ENCODE data around the gene PLXNA4.

The PLXNA4 gene

GRCh38 chr7:132544999-132545398 lies 31.3 kb downstream of the PLXNA4 start:
- no peaks in the 10 kb centered on the region for H3K36me3 Mint-ChIP-seq
- peaks cover 4% of the 10 kb centered on the region for H3K9me3 Mint-ChIP-seq
- no peak for DNase-seq (ENCODE audit: low spot score in 2 of 2)
- H3K27me3 Mint-ChIP-seq: peaks cover 6% of the 10 kb centered on the region
- H3K4me1 Mint-ChIP-seq: no peaks in the 10 kb centered on the region
- H3K27ac Mint-ChIP-seq: no peak overlapping the region
- no peak for ATAC-seq (ENCODE audit: low read depth)
- no peak overlapping the region for H3K4me3 Mint-ChIP-seq

GRCh38 chr7:132544025-132544424 lies 32.2 kb downstream of the PLXNA4 start:
- Mint-ChIP-seq H3K9me3 (peaks cover 4% of the 10 kb centered on the region), H3K4me3 (no peak overlapping the region)
- no peak for DNase-seq (ENCODE audit: low spot score in 2 of 2)

GRCh38 chr7:132542895-132543294 lies 33.4 kb downstream of the PLXNA4 start:
- Mint-ChIP-seq H3K4me3 (no peak overlapping the region), H3K27ac (no peak overlapping the region), H3K27me3 (peaks cover 4% of the 10 kb centered on the region), H3K9me3 (peaks cover 4% of the 10 kb centered on the region), H3K36me3 (no peaks in the 10 kb centered on the region), H3K4me1 (no peaks in the 10 kb centered on the region)
- ATAC-seq (ENCODE audit: low read depth) (no peak), DNase-seq (ENCODE audit: low spot score in 2 of 2) (no peak)

More at GRCh38 chr7:132544025-132544424, 32.2 kb downstream of the PLXNA4 start:
- H3K36me3 Mint-ChIP-seq: no peaks in the 10 kb centered on the region
- no peaks in the 10 kb centered on the region for H3K4me1 Mint-ChIP-seq
- no peak for ATAC-seq (ENCODE audit: low read depth)
- H3K27me3 Mint-ChIP-seq: peaks cover 4% of the 10 kb centered on the region
- no peak overlapping the region for H3K27ac Mint-ChIP-seq

GRCh38 chr7:132541656-132542055 lies 34.6 kb downstream of the PLXNA4 start:
- Mint-ChIP-seq H3K9me3 (peaks cover 4% of the 10 kb centered on the region), H3K4me3 (no peak overlapping the region), H3K27me3 (peaks cover 4% of the 10 kb centered on the region), H3K4me1 (no peaks in the 10 kb centered on the region), H3K36me3 (no peaks in the 10 kb centered on the region), H3K27ac (no peak overlapping the region)
- ATAC-seq (ENCODE audit: low read depth) (no peak), DNase-seq (ENCODE audit: low spot score in 2 of 2) (no peak)

GRCh38 chr7:132537456-132538145 lies 38.7 kb downstream of the PLXNA4 start:
- DNase-seq (ENCODE audit: low spot score in 2 of 2) (no peak), ATAC-seq (ENCODE audit: low read depth) (no peak)
- Mint-ChIP-seq H3K27ac (no peak overlapping the region), H3K4me3 (no peak overlapping the region), H3K27me3 (no peaks in the 10 kb centered on the region), H3K9me3 (no peaks in the 10 kb centered on the region), H3K36me3 (no peaks in the 10 kb centered on the region), H3K4me1 (no peaks in the 10 kb centered on the region)

- Mint-ChIP-seq H3K36me3 (no peaks in the 10 kb centered on the region), H3K27me3 (no peaks in the 10 kb centered on the region), H3K27ac (no peak overlapping the region), H3K9me3 (no peaks in the 10 kb centered on the region), H3K4me1 (no peaks in the 10 kb centered on the region), H3K4me3 (no peak overlapping the region)
- DNase-seq (ENCODE audit: low spot score in 2 of 2): no peak
- no peak for ATAC-seq (ENCODE audit: low read depth)
Measured at GRCh38 chr7:132536654-132537395, 39.4 kb downstream of the PLXNA4 start.

- H3K27ac Mint-ChIP-seq: no peak overlapping the region
- no peaks in the 10 kb centered on the region for H3K4me1 Mint-ChIP-seq
- peaks cover 2% of the 10 kb centered on the region for H3K27me3 Mint-ChIP-seq
- H3K36me3 Mint-ChIP-seq: no peaks in the 10 kb centered on the region
- H3K9me3 Mint-ChIP-seq: peaks cover 1% of the 10 kb centered on the region
- DNase-seq (ENCODE audit: low spot score in 2 of 2) (no peak), ATAC-seq (ENCODE audit: low read depth) (no peak)
- no peak overlapping the region for H3K4me3 Mint-ChIP-seq
Measured at GRCh38 chr7:132533916-132534315, 42.4 kb downstream of the PLXNA4 start.

GRCh38 chr7:132532281-132532680 lies 44.0 kb downstream of the PLXNA4 start:
- peaks cover 1% of the 10 kb centered on the region for H3K9me3 Mint-ChIP-seq
- no peaks in the 10 kb centered on the region for H3K36me3 Mint-ChIP-seq
- H3K4me3 Mint-ChIP-seq: no peak overlapping the region
- H3K27ac Mint-ChIP-seq: no peak overlapping the region
- no peaks in the 10 kb centered on the region for H3K4me1 Mint-ChIP-seq
- peaks cover 2% of the 10 kb centered on the region for H3K27me3 Mint-ChIP-seq
- DNase-seq (ENCODE audit: low spot score in 2 of 2) (no peak), ATAC-seq (ENCODE audit: low read depth) (no peak)

GRCh38 chr7:132531562-132531961 lies 44.7 kb downstream of the PLXNA4 start:
- Mint-ChIP-seq H3K27ac (no peak overlapping the region), H3K4me3 (no peak overlapping the region), H3K27me3 (peaks cover 2% of the 10 kb centered on the region), H3K9me3 (peaks cover 1% of the 10 kb centered on the region), H3K36me3 (no peaks in the 10 kb centered on the region), H3K4me1 (no peaks in the 10 kb centered on the region)
- ATAC-seq (ENCODE audit: low read depth) (no peak), DNase-seq (ENCODE audit: low spot score in 2 of 2) (no peak)

GRCh38 chr7:132528695-132529094 lies 47.6 kb downstream of the PLXNA4 start:
- Mint-ChIP-seq H3K27me3 (peaks cover 2% of the 10 kb centered on the region), H3K36me3 (no peaks in the 10 kb centered on the region), H3K9me3 (peaks cover 1% of the 10 kb centered on the region), H3K4me3 (no peak overlapping the region), H3K27ac (no peak overlapping the region), H3K4me1 (no peaks in the 10 kb centered on the region)
- DNase-seq (ENCODE audit: low spot score in 2 of 2): no peak
- no peak for ATAC-seq (ENCODE audit: low read depth)

GRCh38 chr7:132527467-132528410 lies 48.5 kb downstream of the PLXNA4 start:
- Mint-ChIP-seq H3K4me1 (no peaks in the 10 kb centered on the region), H3K9me3 (peaks cover 1% of the 10 kb centered on the region), H3K4me3 (no peak overlapping the region), H3K36me3 (no peaks in the 10 kb centered on the region), H3K27ac (no peak overlapping the region), H3K27me3 (peaks cover 2% of the 10 kb centered on the region)
- DNase-seq (ENCODE audit: low spot score in 2 of 2) (no peak), ATAC-seq (ENCODE audit: low read depth) (no peak)

GRCh38 chr7:132526111-132526740 lies 50.0 kb downstream of the PLXNA4 start:
- no peak overlapping the region for H3K27ac Mint-ChIP-seq
- peaks cover 6% of the 10 kb centered on the region for H3K27me3 Mint-ChIP-seq
- ATAC-seq (ENCODE audit: low read depth): no peak
- H3K4me3 Mint-ChIP-seq: no peak overlapping the region
- peaks cover 1% of the 10 kb centered on the region for H3K9me3 Mint-ChIP-seq
- H3K4me1 Mint-ChIP-seq: no peaks in the 10 kb centered on the region
- H3K36me3 Mint-ChIP-seq: no peaks in the 10 kb centered on the region
- no peak for DNase-seq (ENCODE audit: low spot score in 2 of 2)

GRCh38 chr7:132521423-132521822 lies 54.8 kb downstream of the PLXNA4 start:
- Mint-ChIP-seq H3K27me3 (peaks cover 4% of the 10 kb centered on the region), H3K4me3 (no peak overlapping the region), H3K27ac (no peak overlapping the region), H3K9me3 (no peaks in the 10 kb centered on the region), H3K4me1 (no peaks in the 10 kb centered on the region), H3K36me3 (no peaks in the 10 kb centered on the region)
- DNase-seq (ENCODE audit: low spot score in 2 of 2) (no peak), ATAC-seq (ENCODE audit: low read depth) (no peak)
